GM19455 (cell line): ENCODE measurements around the gene KDM4B.
"Not testable (repeated sequence)": the region's sequence is repeated elsewhere in the genome, so short reads cannot be mapped to it uniquely, and the experiment has no call there.

ENCODE experiments used
- ATAC-seq: cut with Tn5 transposase; IDR thresholded peaks from one replicate; pipeline ENCODE4 v1.9.1; 2021; ENCODE audit not compliant: unreplicated experiment

KDM4B gene

GRCh38 chr19:5160158-5160795 lies 191.4 kb downstream of the KDM4B start:
- ATAC-seq = not testable (repeated sequence)

GRCh38 chr19:5164845-5165696 lies 196.2 kb downstream of the KDM4B start:
- not testable (repeated sequence) for ATAC-seq

- ATAC-seq = no peak
Measured at GRCh38 chr19:5165697-5166019, 196.7 kb downstream of the KDM4B start.

GRCh38 chr19:5166262-5166661 lies 197.3 kb downstream of the KDM4B start:
- no peak for ATAC-seq

- no peak for ATAC-seq
Measured at GRCh38 chr19:5170329-5170745, 201.4 kb downstream of the KDM4B start.

GRCh38 chr19:5171711-5172110 lies 202.8 kb downstream of the KDM4B start:
- no peak for ATAC-seq

- ATAC-seq = no peak
Measured at GRCh38 chr19:5172859-5173630, 204.1 kb downstream of the KDM4B start.

GRCh38 chr19:5173993-5174392 lies 205.1 kb downstream of the KDM4B start:
- ATAC-seq = no peak

GRCh38 chr19:5177745-5178450 lies 209.0 kb downstream of the KDM4B start:
- no peak for ATAC-seq

GRCh38 chr19:5178841-5179240 lies 209.9 kb downstream of the KDM4B start:
- ATAC-seq = no peak

GRCh38 chr19:5179256-5179655 lies 210.3 kb downstream of the KDM4B start:
- no peak for ATAC-seq

- no peak for ATAC-seq
Measured at GRCh38 chr19:5181329-5181728, 212.4 kb downstream of the KDM4B start.

- no peak for ATAC-seq
Measured at GRCh38 chr19:5182751-5183150, 213.8 kb downstream of the KDM4B start.

GRCh38 chr19:5183616-5184015 lies 214.7 kb downstream of the KDM4B start:
- ATAC-seq = no peak

- ATAC-seq = no peak
Measured at GRCh38 chr19:5184930-5185329, 216.0 kb downstream of the KDM4B start.

GRCh38 chr19:5186293-5187050 lies 217.6 kb downstream of the KDM4B start:
- no peak for ATAC-seq

- no peak for ATAC-seq
Measured at GRCh38 chr19:5188548-5189317, 219.8 kb downstream of the KDM4B start.

- ATAC-seq = no peak
Measured at GRCh38 chr19:5189318-5189607, 220.3 kb downstream of the KDM4B start.

- ATAC-seq = no peak
Measured at GRCh38 chr19:5191091-5191490, 222.2 kb downstream of the KDM4B start.

- no peak for ATAC-seq
Measured at GRCh38 chr19:5192568-5192967, 223.7 kb downstream of the KDM4B start.
